Transverse colon (tissue), 4 donors: ENCODE results near the gene CCDC136. TPM values are rescaled to one million over a fixed set of nuclear protein-coding genes. Genes with fewer than 3 reads are reported as not detected.

Source experiments
- DNase-seq: peaks from one replicate; pipeline ENCODE4 v3.0.0-alpha.2; 2019
- H3K27ac ChIP-seq, 4 donors: fragments of 200-600 bp; sonication (generic); 2 replicates each; pipeline ENCODE4 v1.5.1; 2016 to 2018; ENCODE audit warnings: inconsistent platforms in 4 of 4
- H3K27me3 ChIP-seq: fragments of 200-600 bp; sonication (generic); 2 replicates; pipeline ENCODE4 v1.5.1; 2017; ENCODE audit warnings: inconsistent platforms
- H3K36me3 ChIP-seq, 4 donors: fragments of 200-600 bp; sonication (generic); 2 replicates each; pipeline ENCODE4 v1.5.1; 2017 to 2019; ENCODE audit warnings: inconsistent platforms in 4 of 4
- H3K4me1 ChIP-seq, 4 donors: fragments of 200-600 bp; sonication (generic); 2 replicates each; pipeline ENCODE4 v1.5.1; 2017 to 2020; ENCODE audit warnings: inconsistent platforms in 4 of 4
- H3K4me3 ChIP-seq, 4 donors: fragments of 200-600 bp; sonication (generic); 1 replicate in 1 of 4; 2 replicates in 3 of 4; pipeline versions ENCODE4 v1.5.1 to v1.6.1; 2017 to 2019; ENCODE audit warnings: inconsistent platforms in 4 of 4
- H3K9me3 ChIP-seq, 2 donors: fragments of 200-600 bp; sonication (generic); 2 replicates each; pipeline ENCODE4 v1.5.1; 2017 to 2019; ENCODE audit warnings: inconsistent platforms in 2 of 2
- CTCF ChIP-seq, 5 experiments: fragments of 200-600 bp in 3 of 5; fragments of 450-650 bp in 2 of 5; sonication (generic) in 3 of 5; IDR thresholded peaks; 1 replicate in 2 of 5; 2 replicates in 3 of 5; pipeline ENCODE4 v1.5.1; 2016 to 2017; ENCODE audit warnings: antibody characterized with exemption in 5 of 5, inconsistent platforms in 3 of 5, mild to moderate bottlenecking in 2 of 5, moderate library complexity in 1 of 5
- EP300 ChIP-seq: sonication (generic); formaldehyde crosslinking; IDR thresholded peaks from one replicate; pipeline ENCODE4 v1.6.1; 2017; ENCODE audit warnings: antibody characterized with exemption, low read depth
- POLR2A ChIP-seq: fragments of 450-650 bp; IDR thresholded peaks from one replicate; pipeline ENCODE4 v1.6.1; 2016; ENCODE audit warnings: antibody characterized with exemption, mild to moderate bottlenecking, moderate library complexity
- POLR2AphosphoS5 ChIP-seq, 3 donors: sonication (generic); formaldehyde crosslinking; IDR thresholded peaks; one replicate each; pipeline ENCODE4 v1.6.1; 2016; ENCODE audit warnings: antibody characterized with exemption in 3 of 3
- WGBS, 2 donors: methylation state at CpG; one replicate each; pipeline ENCODE4 v1.1.5; 2018; ENCODE audit warnings: low coverage in 1 of 2; 5-methylcytosine and 5-hydroxymethylcytosine counted together
- in situ Hi-C, 4 donors: fragments of 200-750 bp; cut with MboI; loops; one replicate each; pipeline versions ENCODE4 v1.15.0 to v1.15.1; 2017; ENCODE audit warnings: low sequenced_read_pairs in 3 of 4, low pct_ligation_motif_present in 1 of 4, low pct_unique_long_range_greater_than_20kb in 1 of 4
- intact Hi-C: fragments of 100-400 bp; cut with DNase I; formaldehyde crosslinking; loops from one replicate; pipeline ENCODE4 v1.15.1; 2023; ENCODE audit warnings: low total_unique reads
- total RNA-seq, 4 donors: library from RNA; depleted of rRNA; stranded (reverse); fragments of >200 nt; gene quantifications; one replicate each; pipeline ENCODE4 v1.1.0, GENCODE V29; 2016

CCDC136 gene
- total RNA-seq, 4 donors from 2014 or later, result 1.9 to 16.5 (median 8.3) TPM

DNA sequence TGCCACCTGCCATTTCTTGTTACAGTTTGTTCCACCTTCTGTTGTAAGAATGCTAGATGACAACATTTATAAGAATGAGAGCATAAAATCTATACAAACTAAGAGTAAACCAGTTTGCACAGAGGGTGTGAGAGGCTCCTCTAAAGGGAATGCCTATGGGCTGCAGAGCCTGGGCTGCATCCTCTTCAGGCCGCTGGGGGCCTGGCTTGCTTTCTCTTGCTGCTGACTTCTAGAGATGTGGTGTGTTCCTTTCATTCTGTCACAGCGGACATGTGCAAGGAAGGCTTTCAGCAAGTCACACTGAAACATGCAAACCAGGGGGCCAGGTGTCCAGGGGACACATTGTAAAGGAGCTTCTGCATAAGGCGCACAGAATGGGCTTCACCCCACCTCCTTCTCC lies 63.8 kb downstream of the CCDC136 start:
- Histone ChIP-seq H3K27me3 (no peaks in the 10 kb centered on the region), H3K9me3 (no peaks in the 10 kb centered on the region), H3K36me3 (no peaks in the 10 kb centered on the region), H3K4me3 (no peak overlapping the region), H3K4me1 (peaks cover 0 to 20% (median 0%) of the 10 kb centered on the region in 4 donors), H3K27ac (no peak overlapping the region)
- WGBS, 2 donors, result 67 to 100% methylated on average over 1 to 3 of the region's 3 CpGs
- in situ Hi-C loops, result loop anchor here in 2 of 4 donors (25.0 kb wide), 2 partner anchors 107 to 243 kb away; no protein-coding TSS in a partner anchor
- intact Hi-C loops, result no loop called here
- TF ChIP-seq POLR2AphosphoS5 (IDR thresholded peaks at IDR 0.05) (no peak), CTCF (IDR thresholded peaks at IDR 0.05) (no peak), EP300 (no peak), POLR2A (no peak)
- DNase-seq, result no peak

- WGBS, 2 donors, result 82% methylated on average over 17 of the region's 17 CpGs; no CpG with 5 or more reads in 1 of the 2 donors
- intact Hi-C loops (no loop called here), in situ Hi-C loops (loop anchor here in 2 of 4 donors (25.0 kb wide), 2 partner anchors 106 to 244 kb away; no protein-coding TSS in a partner anchor)
- Histone ChIP-seq H3K4me3 (no peak overlapping the region), H3K27ac (no peak overlapping the region), H3K4me1 (peaks cover 0 to 20% (median 0%) of the 10 kb centered on the region in 4 donors), H3K27me3 (no peaks in the 10 kb centered on the region), H3K36me3 (no peaks in the 10 kb centered on the region), H3K9me3 (no peaks in the 10 kb centered on the region)
- TF ChIP-seq POLR2AphosphoS5 (IDR thresholded peaks at IDR 0.05) (no peak), EP300 (no peak), POLR2A (no peak), CTCF (IDR thresholded peaks at IDR 0.05) (no peak)
- no peak for DNase-seq
Observed at GRCh38 chr7:128856001-128856718, 64.4 kb downstream of the CCDC136 start.

DNA sequence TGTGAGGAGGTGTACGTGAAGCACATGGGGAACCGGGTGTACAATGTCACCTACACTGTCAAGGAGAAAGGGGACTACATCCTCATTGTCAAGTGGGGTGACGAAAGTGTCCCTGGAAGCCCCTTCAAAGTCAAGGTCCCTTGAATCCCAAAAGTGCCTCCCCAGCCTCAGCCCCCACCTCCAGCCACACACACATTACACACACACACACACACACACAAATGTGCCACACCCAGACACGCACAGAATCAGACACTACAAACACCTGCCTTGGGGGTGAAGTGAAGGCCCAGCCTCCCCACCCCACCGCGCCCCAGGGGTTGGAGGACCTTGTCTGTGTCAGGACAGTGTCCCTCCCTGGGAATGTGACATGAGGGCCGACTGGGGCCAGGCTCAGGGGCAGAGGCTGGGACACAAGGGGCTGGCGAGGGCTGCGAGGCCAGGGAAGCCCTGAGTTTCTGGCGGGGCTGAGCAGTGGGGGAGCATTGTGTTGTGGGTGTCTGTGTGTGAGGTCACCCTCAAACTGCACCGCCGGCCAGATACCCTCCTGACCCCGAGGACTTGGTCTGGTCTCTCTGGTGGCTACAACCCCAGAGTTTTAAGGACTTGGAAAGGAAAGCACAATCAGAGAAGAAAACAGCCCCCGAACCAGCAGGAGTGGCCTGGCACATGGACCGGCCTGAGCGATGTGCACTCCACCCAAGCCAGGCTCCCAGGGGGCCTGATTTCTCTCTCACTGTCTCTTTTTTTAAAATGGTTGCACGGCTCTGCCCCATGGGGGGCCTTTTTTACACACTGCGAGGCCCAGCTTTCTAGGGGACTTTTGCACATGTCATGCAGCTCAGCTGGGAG lies 66.8 kb downstream of the CCDC136 start:
- 67% methylated on average over 16 of the region's 18 CpGs; no CpG with 5 or more reads in 1 of the 2 donors for WGBS, 2 donors
- peaks cover 0 to 29% (median 7%) of the 10 kb centered on the region in 4 donors for H3K4me1 ChIP-seq
- peak overlapping the region; percentile 14 to 77 (median 18) for H3K27ac ChIP-seq
- in situ Hi-C loops, result loop anchor here in 2 of 4 donors (25.0 kb wide), 2 partner anchors 104 to 246 kb away; no protein-coding TSS in a partner anchor
- H3K4me3 ChIP-seq, result no peak overlapping the region
- no peak for DNase-seq
- no peaks in the 10 kb centered on the region for H3K27me3 ChIP-seq
- TF ChIP-seq POLR2AphosphoS5 (IDR thresholded peaks at IDR 0.05), result no peak
- no peak for TF ChIP-seq CTCF (IDR thresholded peaks at IDR 0.05)
- no peak for TF ChIP-seq POLR2A
- TF ChIP-seq EP300, result no peak
- intact Hi-C loops, result no loop called here
- no peaks in the 10 kb centered on the region for H3K9me3 ChIP-seq
- no peaks in the 10 kb centered on the region for H3K36me3 ChIP-seq
